ENCODE measurements around the gene INSR. TPM values are rescaled to one million over a fixed set of nuclear protein-coding genes. Genes with fewer than 3 reads are reported as not detected.
"Not testable (repeated sequence)": the region's sequence is repeated elsewhere in the genome, so short reads cannot be mapped to it uniquely, and the experiment has no call there.

INSR gene
- total RNA-seq, 1 donor from 2014 or later, result 78.9 TPM

GRCh38 chr19:7098701-7099596 is 195.3 kb downstream of the INSR start:
- DNase-seq (ENCODE audit: low spot score), result peak; percentile 95

DNA sequence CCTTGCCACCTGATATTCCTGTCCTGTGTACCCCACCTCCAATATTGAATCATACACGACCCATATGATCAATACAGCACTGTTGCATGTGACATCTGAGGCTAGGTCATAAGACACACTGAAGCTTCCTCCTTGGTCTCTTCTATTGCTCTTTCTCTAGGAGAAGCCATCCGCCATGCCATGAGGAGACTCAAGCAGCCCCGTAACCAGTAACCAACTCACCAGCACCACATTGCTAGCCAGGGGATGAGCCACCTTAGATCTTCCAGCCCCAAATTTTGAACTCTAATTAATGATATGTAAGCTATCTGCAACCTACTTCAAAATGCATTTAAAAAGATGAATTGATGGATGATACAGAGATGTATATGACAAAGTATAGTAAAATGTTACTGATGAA is 196.1 kb downstream of the INSR start:
- no peak for DNase-seq (ENCODE audit: low spot score)

- DNase-seq (ENCODE audit: low spot score), result no peak
Observed at GRCh38 chr19:7088999-7089398, 205.2 kb downstream of the INSR start.

GRCh38 chr19:7083076-7083956 is 210.9 kb downstream of the INSR start:
- no peak for DNase-seq (ENCODE audit: low spot score)

DNA sequence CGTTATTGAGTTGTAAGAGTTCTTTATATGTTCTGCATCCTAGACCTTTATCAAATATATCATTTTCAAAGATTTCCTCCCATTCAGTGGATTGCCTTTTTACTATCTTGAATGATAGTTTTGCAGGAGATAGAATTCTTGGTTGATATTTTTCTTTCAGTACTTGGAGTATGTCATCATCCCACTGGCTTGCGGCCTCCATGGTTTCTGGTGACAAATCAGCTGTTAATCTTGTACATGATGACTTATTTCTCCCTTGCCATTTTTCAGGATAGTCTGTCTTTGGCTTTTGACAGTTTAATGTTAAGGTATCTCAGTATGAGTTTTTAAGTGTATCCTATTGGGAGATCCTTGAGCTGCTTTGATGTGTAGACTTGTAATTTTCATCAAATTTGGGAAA is 216.2 kb downstream of the INSR start:
- DNase-seq (ENCODE audit: low spot score), result no peak

DNA sequence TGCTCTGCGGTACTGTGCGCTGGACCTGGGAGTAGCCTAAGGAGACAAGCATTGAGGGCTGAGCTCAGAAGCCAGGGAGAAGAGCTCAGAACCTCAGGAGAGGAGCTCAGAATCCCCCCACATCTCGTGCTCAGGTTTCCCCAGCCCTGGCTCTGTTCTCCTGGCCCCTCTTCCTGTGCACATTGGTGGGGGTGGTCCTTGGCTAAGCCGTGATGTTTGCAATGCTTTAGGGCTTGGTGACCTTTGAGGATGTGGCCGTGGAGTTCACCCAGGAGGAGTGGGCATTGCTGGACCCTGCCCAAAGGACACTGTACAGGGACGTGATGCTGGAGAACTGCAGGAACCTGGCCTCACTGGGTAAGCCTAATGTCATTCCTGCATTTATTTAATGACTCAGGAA is 218.1 kb downstream of the INSR start:
- DNase-seq (ENCODE audit: low spot score), result no peak

- no peak for DNase-seq (ENCODE audit: low spot score)
Observed at GRCh38 chr19:7074705-7075282, 219.4 kb downstream of the INSR start.

DNA sequence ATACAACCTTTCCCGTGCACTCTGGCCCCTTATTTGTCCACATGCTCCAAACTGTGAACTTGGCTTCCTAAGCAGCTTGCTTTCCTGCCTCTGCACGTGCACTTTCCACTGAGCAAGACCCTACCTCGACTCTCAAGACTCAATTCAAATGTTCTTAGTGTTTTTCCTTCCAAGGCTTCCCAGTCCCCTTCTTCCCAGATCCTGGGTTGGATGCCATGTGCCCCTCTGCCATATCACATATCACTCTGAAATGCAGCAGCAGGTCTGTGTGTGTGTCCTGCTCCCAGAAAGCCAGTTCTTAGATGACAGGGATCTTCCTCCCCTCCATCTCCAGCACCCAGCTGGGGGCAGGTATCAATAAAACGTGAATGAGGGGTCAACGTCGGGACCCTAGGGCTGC is 221.7 kb downstream of the INSR start:
- no peak for DNase-seq (ENCODE audit: low spot score)

GRCh38 chr19:7069904-7070226 is 224.3 kb downstream of the INSR start:
- DNase-seq (ENCODE audit: low spot score), result no peak

DNA sequence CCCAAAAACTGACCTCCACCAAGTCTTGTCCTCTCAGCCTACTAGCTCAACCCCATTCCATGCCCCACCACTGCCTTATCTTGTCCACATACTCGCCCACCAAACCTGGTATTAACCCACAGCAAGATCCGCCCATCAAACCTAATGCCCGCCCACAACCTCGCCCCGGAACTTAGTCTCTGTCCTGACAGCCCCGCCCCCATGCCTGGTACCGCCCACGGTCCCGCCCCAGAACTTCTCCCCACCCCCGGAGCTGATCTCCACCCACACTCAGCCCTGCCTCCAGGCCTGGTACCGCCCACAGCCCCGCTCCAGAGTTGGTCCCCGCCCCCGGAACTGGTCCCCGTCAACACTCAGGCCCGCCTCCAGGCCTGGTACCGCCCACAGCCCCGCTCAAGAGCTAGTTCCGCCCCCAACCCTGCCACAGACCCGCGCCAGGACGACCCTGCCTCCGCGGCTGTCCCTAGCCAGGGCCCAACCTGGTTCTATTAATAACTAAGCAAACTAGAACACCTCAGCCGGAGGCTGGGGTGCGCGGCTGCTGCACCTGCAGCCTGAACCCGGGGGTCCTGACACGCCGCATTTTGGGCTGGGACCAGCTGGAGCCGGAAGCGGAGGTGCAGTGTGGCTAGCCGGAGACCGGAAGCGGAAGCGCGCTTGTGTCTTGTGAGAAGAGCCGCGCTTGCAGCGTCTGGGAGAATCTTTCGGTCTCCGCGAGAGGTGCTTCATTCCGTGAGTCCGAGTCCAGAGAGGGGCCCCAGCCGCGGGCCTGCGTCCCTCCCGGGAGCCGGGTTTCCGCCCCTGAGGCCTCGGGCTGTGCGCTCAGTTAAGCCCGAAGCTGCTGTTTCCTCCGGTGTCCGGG is 224.9 kb downstream of the INSR start, which contains the start of gene ZNF557:
ZNF557 (plus strand) TSS at position 662 of the 862 bp plus-strand sequence. CDS start 5,372 bp downstream, outside the sequence.
- peak; percentile 99 for DNase-seq (ENCODE audit: low spot score)

DNA sequence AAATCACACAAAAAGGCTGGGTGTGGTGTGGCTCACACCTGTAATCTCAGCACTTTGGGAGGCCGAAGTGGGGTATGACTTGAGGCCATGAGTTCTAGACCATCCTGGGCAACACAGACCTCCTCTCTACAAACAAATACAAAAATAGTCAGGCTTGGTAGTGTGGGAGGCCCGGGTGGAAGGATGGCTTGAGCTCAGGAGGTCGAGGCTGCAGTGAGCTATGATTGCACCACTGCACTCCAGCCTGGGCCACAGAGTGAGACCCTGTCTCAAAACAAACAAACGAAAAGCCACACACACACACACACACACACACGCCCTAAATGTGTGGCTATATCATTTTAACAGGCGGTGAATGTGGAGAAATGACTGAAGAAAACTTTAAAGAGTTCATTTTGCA is 225.6 kb downstream of the INSR start:
- no peak for DNase-seq (ENCODE audit: low spot score)

GRCh38 chr19:7067716-7068115 is 226.5 kb downstream of the INSR start:
- DNase-seq (ENCODE audit: low spot score), result no peak

GRCh38 chr19:7067122-7067521 is 227.1 kb downstream of the INSR start:
- not testable (repeated sequence) for DNase-seq (ENCODE audit: low spot score)

DNA sequence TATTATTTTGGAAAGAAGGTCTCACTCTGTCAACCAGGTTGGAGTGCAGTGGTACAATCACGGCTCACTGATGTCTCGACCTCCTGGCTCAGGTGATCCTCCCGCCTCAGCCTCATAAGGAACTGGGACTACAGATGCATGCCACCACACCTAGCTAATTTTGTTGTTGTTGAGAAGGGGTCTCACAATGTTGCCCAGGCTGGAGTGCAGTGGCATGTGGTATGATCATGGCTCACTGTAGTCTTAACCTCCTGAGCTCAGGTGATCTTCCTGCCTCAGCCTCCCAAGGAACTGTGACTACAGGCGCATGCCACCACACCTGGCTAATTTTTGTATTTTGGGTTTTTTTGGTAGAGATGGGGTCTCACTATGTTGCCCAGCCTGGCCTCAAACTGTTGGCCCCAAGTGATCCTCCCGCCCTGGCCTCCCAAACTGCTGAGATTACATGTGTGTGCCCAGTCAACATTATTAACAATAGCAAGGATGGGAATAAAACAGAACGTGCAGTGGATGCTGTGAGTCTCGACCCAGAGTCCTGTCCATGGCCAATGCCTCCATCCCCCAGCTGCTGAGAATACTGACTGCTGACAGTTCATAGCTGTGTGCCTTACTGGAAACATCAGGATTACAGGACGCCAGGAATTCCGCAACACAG is 230.3 kb downstream of the INSR start:
- DNase-seq (ENCODE audit: low spot score), result no peak

GRCh38 chr19:7063339-7063738 is 230.9 kb downstream of the INSR start:
- no peak for DNase-seq (ENCODE audit: low spot score)

Other genes starting within 250 kb of the INSR start
- gene MBD3L2, start 245.1 kb downstream of the INSR start, total RNA-seq, result not detected
- not detected for gene MBD3L3, start 235.7 kb downstream of the INSR start, total RNA-seq
- gene ZNF557, start 224.7 kb downstream of the INSR start, total RNA-seq, result 14.8 TPM
- gene ARHGEF18, start 54.5 kb upstream of the INSR start, total RNA-seq, result 54.2 TPM
- gene PEX11G, start 194.6 kb upstream of the INSR start, total RNA-seq, result 7.8 TPM
- 34.3 TPM for gene ZNF358, start 221.7 kb upstream of the INSR start, total RNA-seq
- gene MCOLN1, start 228.2 kb upstream of the INSR start, total RNA-seq, result 20.0 TPM
- 79.5 TPM for gene PNPLA6, start 241.3 kb upstream of the INSR start, total RNA-seq

Data from ureter (tissue), 1 donor.